Hematopoietic multipotent progenitor cell treated with erythropoietin and hydrocortisone succinate and interleukin-3 and kit ligand, for 15 days (in vitro differentiated cells): ENCODE measurements around the gene CDH26.

Experiments used
- DNase-seq: peaks from one replicate; pipeline ENCODE4 v3.0.0-alpha.2; 2015; ENCODE audit warnings: low spot score

Gene CDH26

DNA sequence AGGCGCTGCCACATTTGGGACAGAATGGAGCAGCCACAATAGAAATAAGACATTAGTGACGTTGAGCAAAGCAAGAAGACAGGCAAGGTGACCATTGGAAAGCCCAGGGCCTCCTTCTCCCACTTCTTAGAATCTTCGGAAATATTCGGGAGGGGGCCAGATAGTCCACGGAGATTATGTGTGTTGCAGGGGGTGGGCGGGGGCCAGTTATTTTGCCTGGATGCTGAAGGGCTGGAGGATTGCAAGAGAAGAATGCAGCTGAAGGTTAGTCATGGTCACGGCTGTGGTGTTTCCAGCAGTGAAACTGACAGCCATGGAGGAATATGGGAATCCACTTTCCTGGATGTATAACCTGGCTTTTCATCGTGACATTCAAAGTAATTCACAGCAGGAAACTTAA is 88.6 kb downstream of the CDH26 start:
- no peak for DNase-seq

GRCh38 chr20:60048634-60049521 is 90.7 kb downstream of the CDH26 start:
- DNase-seq: no peak

DNA sequence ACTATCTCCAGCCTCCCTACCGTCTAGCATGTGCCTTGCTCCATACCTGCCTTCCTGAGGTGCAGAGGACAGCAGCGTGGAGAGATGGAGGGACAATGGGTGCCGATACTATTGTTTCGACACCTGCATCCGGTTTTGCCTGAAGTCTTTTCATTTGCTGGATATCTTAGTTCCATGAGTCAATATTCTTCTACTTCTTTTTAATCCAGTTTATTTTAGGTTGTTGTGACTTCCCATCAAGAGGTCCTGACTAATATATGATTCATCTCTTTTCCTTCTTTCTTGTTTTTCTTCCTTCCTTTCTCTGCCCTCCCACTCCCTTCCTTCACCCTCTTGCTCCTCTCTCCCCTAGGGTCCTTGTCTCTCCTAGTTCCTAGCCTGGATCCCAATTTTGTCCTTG is 91.4 kb downstream of the CDH26 start:
- DNase-seq: no peak

DNA sequence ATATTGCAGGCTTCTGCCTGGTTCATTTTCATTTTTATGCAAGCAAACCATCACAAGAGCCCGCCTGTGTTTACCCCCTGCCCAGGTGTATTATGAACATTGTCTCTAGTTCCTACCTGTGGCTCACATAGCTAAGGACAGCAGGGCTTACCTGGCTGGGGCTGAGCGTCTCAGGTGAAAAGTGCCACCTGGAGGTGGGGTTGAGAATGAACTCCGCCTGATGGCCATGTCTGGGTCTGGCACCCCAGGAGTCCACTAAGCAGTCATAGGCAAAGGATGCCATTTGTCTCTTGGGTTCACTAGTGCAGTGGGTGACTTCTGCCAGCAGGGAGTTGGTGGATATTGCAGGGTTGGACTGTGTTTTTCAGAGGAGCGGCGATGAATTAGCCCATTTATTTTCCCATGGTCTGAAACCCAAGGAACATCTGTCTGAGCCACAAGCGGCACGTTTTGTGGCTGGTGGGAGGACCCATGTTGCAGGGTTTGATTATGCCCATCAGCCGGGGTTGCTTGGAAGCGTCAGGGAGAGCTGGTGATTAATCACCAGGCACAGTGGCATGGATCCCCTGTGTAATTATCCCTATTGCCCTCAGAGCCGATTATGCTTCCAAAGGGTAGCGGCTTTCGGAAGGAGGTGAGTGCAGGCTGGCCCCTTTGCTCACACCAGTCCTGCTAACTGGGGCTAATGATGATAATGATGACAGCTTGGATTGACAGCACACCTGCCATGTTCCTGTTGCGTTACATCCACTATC is 92.1 kb downstream of the CDH26 start:
- DNase-seq: no peak

DNA sequence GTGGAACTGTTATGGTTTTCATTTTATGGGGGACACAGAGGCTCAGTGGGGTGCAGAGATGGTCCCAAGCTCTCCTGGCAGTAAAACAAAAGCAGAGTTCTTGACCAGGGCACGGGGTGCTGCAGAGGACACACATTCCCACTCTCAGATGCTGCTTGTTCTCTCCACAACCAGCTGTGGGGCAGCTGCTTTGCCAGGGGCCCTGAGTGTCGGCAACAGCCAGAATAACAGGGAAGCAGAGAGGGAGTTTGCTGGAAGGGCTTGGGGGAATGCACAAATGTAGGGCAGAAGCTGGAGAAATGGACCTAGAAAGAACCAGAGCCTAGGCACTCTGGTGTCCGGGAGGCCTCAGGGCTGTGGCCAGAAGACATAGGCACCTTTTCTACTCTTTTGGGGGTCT is 93.7 kb downstream of the CDH26 start:
- no peak for DNase-seq

DNA sequence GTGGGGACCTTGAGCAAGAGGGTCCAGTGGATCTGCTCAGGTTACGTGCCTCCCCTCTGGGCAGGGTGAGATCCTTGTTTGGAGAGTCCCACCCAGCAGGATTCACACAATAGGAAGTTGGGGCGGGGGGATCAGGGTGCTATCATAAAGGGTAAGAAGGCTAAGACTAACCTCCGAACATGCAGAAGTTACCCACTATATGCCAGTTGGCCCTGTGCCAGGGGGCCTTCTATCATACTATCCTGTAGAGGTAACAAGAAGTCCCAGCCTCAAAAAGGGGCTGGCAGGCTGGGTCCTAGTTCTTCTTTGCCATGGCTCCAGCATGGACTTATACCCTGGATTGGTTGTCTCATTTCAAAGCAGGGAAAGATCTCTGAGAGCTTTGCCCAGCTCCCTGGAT is 94.1 kb downstream of the CDH26 start:
- DNase-seq: no peak

DNA sequence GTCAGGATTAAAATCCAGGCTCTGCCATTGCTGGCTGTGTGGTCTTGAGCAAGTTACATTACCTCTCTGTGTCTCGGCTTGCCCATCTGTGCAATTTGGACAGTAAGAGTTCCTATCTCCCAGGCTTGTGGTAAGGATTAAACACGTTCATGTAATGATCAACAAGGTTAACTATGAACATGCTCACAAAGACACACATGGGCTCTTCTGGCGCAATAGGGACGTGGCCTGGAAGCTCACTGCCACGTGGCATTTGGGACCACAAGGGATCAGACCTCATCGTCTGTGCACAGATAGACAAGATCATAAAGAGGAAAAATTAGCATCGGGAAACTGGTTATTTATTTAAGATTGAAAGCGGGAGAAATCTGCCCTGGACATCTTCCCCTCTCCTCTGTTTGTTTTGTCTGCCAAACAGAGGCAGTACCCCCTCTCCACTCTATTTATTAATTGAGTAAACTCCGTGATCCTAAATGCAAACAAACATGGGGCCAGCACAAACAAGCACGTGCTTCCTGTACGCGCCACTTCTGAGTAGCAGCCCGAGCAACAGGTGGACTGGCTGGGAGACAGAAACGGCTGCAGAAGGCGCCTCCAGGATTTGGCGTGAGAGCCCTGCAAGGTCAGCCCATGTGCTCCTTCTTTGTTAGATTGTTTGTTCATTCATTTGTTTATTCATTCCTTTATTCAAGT is 95.0 kb downstream of the CDH26 start:
- no peak for DNase-seq

DNA sequence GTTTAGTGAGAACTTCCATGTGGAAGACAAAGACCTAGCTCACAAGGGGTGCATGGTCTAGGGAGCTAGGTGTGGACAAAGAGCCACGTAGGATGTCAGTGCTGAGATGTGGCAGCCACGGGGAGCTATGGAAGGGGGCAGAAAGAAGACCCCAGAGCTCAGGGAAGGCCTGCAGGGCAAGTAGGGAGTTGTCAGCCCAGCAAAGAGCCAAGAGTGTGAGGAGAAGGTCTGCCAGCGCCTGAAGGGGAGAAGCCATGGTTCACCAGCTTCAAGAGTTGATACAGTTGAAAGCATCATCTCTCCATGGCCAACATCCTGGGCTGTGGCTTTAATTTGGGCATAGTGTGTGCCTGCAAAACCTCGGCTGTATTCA is 95.6 kb downstream of the CDH26 start:
- no peak for DNase-seq

DNA sequence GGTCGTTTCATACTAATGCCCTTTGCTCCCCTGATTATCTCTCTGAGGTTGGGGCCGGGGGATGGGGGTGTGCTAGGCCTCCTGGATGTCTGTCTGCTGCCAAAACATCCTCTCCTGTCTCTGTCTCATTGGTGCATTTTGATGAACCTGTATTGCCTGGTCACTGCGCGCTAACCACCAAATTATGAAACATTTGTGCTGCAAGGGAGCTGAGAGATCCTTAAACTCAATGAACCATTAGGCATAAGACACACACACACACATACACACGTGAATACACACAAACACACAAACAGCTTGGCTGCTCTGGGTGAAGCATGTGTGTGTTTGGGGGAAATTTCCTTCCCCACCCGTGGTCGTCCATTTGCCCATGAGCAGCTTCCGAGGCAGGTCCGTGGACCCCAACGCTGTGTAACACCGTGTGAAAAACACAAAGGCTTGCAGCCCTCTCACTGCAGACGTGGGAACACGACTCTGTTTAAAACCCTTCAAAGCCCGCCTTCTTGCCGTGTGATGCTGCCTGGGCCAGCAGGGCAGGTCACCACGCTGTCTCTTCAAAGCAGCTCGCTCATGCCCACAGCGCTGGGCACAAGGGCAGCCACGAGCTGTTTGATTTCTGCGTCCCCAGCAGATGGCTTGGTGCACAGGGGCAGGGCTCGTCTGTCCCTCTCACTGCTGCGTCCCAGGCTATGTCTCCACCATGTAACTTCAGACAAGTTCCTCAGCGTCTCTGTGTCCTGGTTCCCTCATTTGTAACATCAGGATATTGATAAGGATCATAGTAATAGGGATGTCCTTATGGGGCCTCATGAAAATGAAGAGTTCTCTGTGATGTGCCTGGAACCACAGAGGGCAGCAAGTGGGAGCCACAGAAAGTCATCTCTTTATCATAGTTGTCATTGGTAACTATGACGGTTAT is 96.8 kb downstream of the CDH26 start:
- DNase-seq: no peak

DNA sequence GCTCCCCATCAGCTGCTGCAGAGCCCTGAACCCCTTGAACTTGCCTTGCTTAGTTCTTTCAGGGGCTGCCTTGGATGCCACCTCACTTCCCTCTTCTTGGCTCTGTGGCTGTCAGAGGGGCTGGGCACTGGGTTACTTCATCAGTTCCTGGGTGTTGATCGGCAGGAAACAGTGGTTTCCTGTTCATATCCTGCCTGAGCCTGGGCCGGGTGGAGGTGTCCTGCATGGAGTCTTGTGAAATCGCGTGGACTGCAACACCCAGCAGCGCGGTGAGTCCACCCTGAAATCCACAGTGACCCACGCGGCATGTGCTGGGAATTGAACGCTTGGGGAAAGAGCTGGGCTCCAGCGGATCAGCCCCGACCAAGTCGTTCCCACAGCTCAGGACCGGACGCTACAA is 97.5 kb downstream of the CDH26 start:
- DNase-seq: no peak

DNA sequence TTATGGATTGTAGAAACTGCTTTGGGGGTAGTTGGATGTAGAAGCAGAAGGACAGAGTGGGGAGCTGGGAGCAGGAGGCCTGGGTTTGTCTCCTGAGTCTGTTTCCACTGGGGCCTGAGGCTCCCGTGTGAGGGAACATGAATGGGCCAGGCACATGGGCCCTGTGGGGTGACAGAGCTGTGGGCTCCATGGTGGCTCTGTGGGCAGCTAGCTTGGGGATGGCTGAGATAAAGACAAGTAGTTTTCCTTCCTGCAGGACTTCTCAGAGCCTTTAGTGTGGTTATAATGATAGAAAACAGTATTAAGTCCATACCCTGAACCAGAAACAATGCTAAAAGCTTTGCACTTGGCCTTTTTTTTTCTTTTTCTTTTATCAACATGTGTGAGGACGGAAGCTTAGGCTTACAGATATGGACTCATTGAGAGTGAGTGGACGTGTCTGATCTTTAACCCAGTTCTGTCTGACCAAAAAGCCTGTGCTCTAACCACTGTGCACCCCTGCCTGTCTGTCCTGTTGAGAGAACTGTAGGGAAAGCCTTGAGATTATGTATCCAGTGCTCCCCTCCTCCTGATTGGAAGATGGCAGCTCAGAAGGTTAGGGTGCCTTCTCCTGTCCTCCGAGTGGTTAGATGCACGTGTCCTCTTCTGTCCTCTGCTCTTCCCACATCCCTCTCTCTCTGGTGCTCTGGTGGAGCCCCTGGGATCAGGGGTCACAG is 98.3 kb downstream of the CDH26 start:
- no peak for DNase-seq

DNA sequence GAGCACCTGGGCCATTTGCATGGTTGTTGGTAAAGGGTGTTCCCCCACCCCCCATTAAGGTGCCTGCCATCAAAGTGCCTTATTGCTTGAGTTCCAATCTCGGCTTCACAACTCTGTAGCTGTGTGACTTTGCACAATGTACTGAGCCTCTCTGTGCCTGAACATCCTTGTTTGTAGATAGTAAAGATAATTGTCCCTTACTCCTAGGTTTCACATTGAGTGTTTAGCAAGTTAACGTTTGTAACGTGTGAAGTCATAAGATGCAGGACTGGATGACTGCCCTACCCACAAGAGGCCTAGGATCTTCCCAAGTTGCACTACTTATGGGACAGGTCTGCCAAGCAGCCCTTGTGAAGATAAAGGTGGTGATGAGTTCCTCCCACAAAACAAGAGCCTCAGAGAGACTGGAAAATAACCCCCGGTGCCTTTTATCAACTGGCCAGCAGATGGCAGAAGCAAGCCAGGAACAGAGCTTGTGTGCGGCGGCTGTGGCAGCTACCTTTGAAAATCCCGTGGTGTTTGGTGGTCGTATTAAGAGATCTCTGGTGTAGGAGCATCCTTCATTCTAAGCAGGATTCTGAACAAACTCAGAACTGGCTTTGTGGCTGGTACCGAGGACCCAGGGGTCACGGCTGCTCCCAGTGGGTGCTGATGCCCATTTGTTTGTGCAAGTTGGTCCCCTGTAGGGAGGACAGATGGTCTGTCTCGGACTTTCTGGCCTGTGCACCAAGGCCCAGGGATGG is 99.1 kb downstream of the CDH26 start:
- DNase-seq: peak; percentile 43

DNA sequence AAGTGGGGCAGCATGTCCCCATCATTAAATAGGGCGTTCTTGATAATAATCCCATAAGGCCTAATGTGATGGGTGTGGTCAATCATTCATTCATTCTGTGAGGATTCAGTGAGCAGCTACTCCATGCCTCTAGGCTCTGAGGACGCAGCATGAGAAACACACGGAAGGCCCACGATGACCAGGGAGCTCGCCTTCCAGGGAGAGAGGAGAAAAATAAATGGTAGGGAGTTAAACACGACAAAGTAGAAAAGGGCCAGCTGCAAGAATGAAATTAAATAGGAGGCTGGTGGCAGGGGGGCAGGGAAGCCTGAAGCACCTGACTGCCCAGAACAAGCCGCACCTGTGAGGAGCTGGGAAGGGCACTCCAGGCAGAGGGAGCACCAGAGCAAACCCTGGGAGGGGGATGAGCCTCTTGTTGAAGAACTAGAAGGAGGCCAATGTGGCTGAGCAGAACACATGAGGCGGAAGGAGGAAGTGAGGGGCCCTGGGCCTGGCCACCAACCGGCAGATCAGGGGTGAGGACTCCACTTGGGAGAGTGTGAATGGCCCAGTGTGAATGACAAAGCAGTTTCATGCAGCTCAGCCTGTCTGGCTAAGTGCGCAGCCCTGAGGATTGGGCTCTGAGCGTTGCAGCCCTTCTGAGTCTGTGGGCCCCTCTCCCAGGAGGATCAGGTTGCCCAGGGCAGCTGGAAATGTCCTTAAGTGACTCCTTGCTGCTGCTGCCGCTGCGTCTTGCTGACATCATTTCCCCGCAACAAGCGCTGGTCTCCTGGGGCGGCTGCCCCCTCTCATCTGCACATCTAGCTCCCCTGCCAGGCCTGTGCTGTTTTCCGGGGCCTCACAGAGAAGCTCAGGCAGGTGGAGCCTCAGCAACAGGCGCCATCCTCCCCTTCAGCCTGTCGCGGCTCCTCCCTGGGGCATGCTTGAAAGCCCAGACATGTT is 99.9 kb downstream of the CDH26 start:
- no peak for DNase-seq

GRCh38 chr20:60058879-60059278 is 100.7 kb downstream of the CDH26 start:
- no peak for DNase-seq

DNA sequence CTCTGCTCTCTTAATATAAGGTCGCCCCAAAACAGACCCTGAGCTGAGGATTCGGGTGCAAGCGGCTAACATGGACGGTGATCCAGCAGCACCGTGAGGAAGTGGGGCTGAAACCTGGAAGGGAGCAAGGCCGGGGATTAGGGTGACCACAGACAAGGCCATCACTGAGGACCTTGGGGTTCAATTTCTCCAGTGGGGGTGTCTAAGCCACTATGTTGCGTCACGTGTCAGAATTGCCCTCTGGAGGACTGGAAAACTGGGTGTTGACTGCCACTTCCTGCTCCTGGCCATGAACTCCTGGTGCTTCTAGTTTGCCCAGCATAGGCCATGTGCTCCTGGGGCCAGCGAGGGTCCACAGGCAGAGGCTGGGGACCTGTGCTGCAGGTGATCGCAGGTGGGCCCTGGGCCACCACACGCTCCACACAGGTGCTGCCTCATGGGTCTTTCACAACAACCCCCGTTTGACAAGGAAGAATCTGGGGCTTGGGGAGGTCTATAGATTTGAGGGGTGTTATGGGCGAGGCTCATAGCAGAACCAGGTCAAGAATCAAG is 101.9 kb downstream of the CDH26 start:
- DNase-seq: no peak

- no peak for DNase-seq
Measured at GRCh38 chr20:60060593-60060992, 102.4 kb downstream of the CDH26 start.

DNA sequence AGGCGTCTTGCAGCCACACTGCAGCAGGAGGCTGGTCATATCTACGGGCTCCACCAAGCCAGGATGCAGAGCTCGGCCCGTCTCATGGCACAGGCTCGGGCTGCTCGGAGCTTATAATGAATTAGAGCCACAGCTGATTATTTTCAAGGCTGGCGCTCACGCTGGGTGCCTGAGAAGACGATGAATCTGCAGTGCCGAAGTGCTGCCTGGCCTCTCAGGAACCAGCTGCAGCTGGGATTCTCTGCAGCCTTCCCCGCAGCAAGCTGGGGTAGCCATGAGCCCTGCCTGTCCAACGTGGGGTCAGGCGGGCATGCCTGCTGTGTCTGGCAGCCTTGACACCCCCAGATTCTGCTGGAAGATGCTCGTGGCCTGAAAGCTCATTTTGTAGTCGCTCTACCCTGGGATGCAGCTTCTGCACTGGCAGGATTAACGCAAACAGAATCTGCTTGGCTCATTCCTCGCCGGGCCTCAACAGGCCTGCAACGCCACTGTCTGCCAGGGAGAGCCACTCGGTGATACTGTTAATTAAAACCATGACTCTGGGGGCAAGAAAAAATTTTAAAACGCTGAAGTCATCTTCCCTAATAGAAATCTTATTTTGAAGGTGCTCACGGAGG is 104.3 kb downstream of the CDH26 start:
- DNase-seq: no peak

- no peak for DNase-seq
Measured at GRCh38 chr20:60063048-60063451, 104.8 kb downstream of the CDH26 start.
